ENCODE results near the gene PADI6. TPM values are rescaled to one million over a fixed set of nuclear protein-coding genes. Genes with fewer than 3 reads are reported as not detected.

The PADI6 gene
- total and polyA plus RNA-seq, 9 of the 15 experiments (the other 6 are each of a cell fraction or from before 2014, with no cell fraction given), result not detected

- Histone ChIP-seq H3K27ac (ENCODE audit: extremely low read depth, low read depth, low read length) (no peak overlapping the region), H3K9ac (ENCODE audit: insufficient read depth in 1 of 2, low read depth in 2 of 2, low read length in 2 of 2) (peak overlapping the region in 1 of 2 experiments; percentile 67; a peak in 1 of 4 replicates), H3K4me2 (ENCODE audit: insufficient read depth, low read length) (no peak overlapping the region), H4K20me1 (replicated peaks; ENCODE audit: control insufficient read depth, insufficient read depth, low read length) (peaks cover 10% of the 10 kb centered on the region; the same call in 1 of the 2 replicates), H3K27me3 (ENCODE audit: control insufficient read depth in 2 of 2, insufficient read depth in 2 of 2, low read length in 2 of 2) (no peaks in the 10 kb centered on the region), H3K79me2 (ENCODE audit: control insufficient read depth, insufficient read depth, low read length) (no peaks in the 10 kb centered on the region), H2AFZ (ENCODE audit: low read depth, low read length) (no peak overlapping the region), H3K4me3 (no peak overlapping the region), H3K9me1 (ENCODE audit: control insufficient read depth, insufficient read depth, low read length) (peaks cover 4% of the 10 kb centered on the region), H3K36me3 (ENCODE audit: control insufficient read depth, insufficient read depth, low read length) (peaks cover 32% of the 10 kb centered on the region), H3K9me3 (replicated peaks; ENCODE audit: control insufficient read depth, insufficient read depth, low read depth, low read length) (no peaks in the 10 kb centered on the region), H3K4me1 (replicated peaks in 1 of 2; ENCODE audit: control insufficient read depth in 2 of 2, insufficient read depth in 2 of 2, low read length in 2 of 2) (peaks cover 21 to 47% of the 10 kb centered on the region in 2 experiments; a peak in 4 of 5 replicates)
- POLR2A ChIA-PET, result interaction anchor here (0.8 to 2.4 kb wide), 5 partner anchors 9 to 35 kb away, joined by 3 to 14 read pairs (median 4); no protein-coding TSS in a partner anchor
- in situ Hi-C loops (cut with MboI) (loop anchor here (10.0 kb wide), 1 partner anchor 279 kb away; no protein-coding TSS in a partner anchor), intact Hi-C loops (cut with micrococcal nuclease) (loop anchor here (5.0 to 10.0 kb wide), 2 partner anchors 67 to 279 kb away; no protein-coding TSS in a partner anchor)
- DNase-seq (ENCODE audit: extremely low read depth in 1 of 4, low spot score in 3 of 4) (no peak), ATAC-seq (no peak), FAIRE-seq (no peak)
- CTCF ChIA-PET (ENCODE audit: low intra/inter-chr PET ratio), result no interaction called here
- 46% methylated on average over 15 of the region's 15 CpGs for WGBS (ENCODE audit: insufficient coverage, low coverage, missing lambda C conversion rate)
- no peak for TF ChIP-seq ZNF780A (CRISPR knock-in tag; IDR thresholded peaks at IDR 0.05)
- TF ChIP-seq IRF2 (CRISPR knock-in tag; IDR thresholded peaks at IDR 0.05), result 0 out of 2 replicates have a peak, but pooled peaks have one; percentile 42
- no peak for TF ChIP-seq ZFP91 (CRISPR knock-in tag; IDR thresholded peaks at IDR 0.05)
- no TSS peak for BruUV-seq (replicated peaks)
Observed at GRCh38 chr1:17404034-17404684, 32.2 kb downstream of the PADI6 start.
